GM13976 (cell line): ENCODE data around the gene TRIM77.
"Not testable (repeated sequence)": the region's sequence is repeated elsewhere in the genome, so short reads cannot be mapped to it uniquely, and the experiment has no call there.

Source experiments
- DNase-seq: peaks from one replicate; pipeline ENCODE4 v3.0.0; 2012; ENCODE audit warnings: low spot score
- CTCF ChIP-seq: IDR thresholded peaks from 2 replicates; pipeline ENCODE4 v1.5.1; 2012; ENCODE audit warnings: borderline replicate concordance, mild to moderate bottlenecking; ENCODE audit not compliant: insufficient read depth; ENCODE audit errors: extremely low read depth, missing control alignments, control extremely low read depth
- in situ Hi-C: fragments of 300-500 bp; cut with MboI; formaldehyde crosslinking; loops from one replicate; pipeline ENCODE4 v1.12.0; 2022; ENCODE audit warnings: low sequenced_read_pairs, mixed read lengths, inconsistent platforms; ENCODE audit not compliant: unreplicated experiment

TRIM77 gene, protein sequence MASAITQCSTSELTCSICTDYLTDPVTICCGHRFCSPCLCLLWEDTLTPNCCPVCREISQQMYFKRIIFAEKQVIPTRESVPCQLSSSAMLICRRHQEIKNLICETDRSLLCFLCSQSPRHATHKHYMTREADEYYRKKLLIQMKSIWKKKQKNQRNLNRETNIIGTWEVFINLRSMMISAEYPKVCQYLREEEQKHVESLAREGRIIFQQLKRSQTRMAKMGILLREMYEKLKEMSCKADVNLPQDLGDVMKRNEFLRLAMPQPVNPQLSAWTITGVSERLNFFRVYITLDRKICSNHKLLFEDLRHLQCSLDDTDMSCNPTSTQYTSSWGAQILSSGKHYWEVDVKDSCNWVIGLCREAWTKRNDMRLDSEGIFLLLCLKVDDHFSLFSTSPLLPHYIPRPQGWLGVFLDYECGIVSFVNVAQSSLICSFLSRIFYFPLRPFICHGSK

DNA sequence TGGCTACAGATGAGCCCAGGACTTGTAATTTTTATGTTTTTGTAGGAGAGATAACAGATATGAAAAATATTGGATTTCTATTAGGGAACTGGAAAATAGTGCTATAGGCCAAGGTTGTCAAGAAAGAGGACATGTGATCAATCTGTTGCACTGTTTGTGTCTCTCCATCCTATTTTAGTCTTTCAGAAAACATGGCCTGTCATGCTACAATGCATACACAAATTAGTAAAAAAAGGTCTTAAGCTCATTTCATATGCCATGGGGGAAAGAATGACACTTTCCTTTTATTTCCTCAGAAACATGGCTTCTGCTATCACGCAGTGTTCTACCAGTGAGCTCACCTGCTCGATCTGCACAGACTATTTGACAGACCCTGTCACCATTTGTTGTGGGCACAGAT, at the start of gene TRIM77:
TRIM77 (plus strand) TSS at position 301 of the 400 bp plus-strand sequence; CDS start at position 301, 0 bp downstream.
- DNase-seq, in situ Hi-C loops: not testable (repeated sequence)

- in situ Hi-C loops = no loop called here
- TF ChIP-seq CTCF = no peak
- DNase-seq = no peak
These were observed 43.1 kb upstream of the TRIM77 start for GRCh38 chr11:89667001-89667400.

GRCh38 chr11:89668158-89668557, 41.9 kb upstream of the TRIM77 start:
- DNase-seq, in situ Hi-C loops: not testable (repeated sequence)

DNA sequence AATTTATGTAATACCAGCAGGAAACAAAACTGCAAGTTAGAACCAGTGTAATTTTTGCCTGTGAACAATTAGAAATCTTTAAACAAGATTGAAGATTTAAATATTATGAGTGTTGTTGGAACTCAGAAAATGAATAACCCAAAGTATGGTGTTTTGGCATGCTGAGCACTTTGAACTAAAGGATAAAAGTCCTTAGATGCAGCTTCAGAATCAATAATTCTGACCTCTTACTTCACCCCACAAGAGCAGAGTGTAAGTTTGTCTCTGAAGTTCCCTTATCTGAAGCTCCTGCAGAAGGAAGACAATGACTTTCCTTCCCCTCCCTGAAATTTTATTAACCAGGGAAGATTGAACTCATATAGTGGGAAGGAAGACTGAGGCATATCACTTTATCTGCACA, 40.5 kb upstream of the TRIM77 start:
- in situ Hi-C loops, DNase-seq: not testable (repeated sequence)

- DNase-seq, in situ Hi-C loops: not testable (repeated sequence)
These were observed 40.0 kb upstream of the TRIM77 start for GRCh38 chr11:89669993-89670669.

- DNase-seq, in situ Hi-C loops: not testable (repeated sequence)
These were observed 37.6 kb upstream of the TRIM77 start for GRCh38 chr11:89672547-89672946.

GRCh38 chr11:89673380-89673779, 36.7 kb upstream of the TRIM77 start:
- DNase-seq, in situ Hi-C loops: not testable (repeated sequence)

DNA sequence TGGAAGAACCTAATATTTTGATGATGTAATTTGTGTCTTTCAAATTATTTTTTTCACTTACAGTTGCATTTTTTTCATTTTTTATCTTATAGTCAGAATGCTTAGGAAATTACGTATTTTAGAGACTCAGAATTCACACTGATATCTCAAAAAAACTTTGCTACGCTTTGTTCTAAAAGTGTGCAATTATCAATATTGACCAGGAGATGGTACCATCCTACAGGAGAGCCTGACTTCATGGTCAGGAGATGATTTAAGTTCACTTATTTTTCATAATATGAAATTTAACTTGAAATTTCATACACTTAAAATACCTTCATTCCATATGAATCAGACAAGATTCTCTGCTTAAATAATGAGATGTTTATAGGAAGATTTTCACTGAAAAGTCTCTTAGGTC, 34.7 kb upstream of the TRIM77 start:
- DNase-seq, in situ Hi-C loops: not testable (repeated sequence)

- in situ Hi-C loops, DNase-seq: not testable (repeated sequence)
These were observed 34.2 kb upstream of the TRIM77 start for GRCh38 chr11:89675948-89676347.

GRCh38 chr11:89707080-89707479, 3.0 kb upstream of the TRIM77 start:
- DNase-seq, in situ Hi-C loops: not testable (repeated sequence)

DNA sequence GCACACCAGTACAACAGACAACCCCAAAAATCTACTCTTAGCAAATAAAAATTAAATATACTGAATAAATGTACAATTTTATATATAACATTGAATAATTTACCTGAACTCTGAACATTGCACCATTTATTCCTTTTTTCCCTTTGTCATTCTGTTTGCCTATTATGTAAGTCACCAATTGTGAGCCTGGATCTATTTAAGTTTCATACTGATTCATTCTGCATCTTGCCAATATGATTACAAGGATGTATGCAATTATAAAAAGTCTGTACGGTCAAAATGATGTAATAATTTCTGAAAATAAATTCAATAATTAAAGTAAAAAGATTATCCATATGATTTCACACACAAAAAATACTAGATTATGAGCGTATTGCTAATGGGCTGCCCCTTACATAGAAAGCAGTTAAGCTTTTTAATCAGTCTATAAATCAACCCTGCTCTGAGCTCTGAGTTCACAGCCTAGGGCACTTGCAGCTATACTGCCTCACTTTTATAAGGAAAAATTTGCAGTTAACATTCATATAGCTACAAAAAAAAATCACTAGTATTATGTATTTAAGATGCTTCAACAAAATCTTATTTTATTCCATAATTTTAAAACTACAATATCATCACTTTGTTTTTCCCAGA, 14.9 kb downstream of the TRIM77 start:
- in situ Hi-C loops, DNase-seq: not testable (repeated sequence)

GRCh38 chr11:89730215-89730614, 20.1 kb downstream of the TRIM77 start:
- in situ Hi-C loops, DNase-seq: not testable (repeated sequence)
